Measurements from ENCODE around the gene GALNT8.

GALNT8 gene

DNA sequence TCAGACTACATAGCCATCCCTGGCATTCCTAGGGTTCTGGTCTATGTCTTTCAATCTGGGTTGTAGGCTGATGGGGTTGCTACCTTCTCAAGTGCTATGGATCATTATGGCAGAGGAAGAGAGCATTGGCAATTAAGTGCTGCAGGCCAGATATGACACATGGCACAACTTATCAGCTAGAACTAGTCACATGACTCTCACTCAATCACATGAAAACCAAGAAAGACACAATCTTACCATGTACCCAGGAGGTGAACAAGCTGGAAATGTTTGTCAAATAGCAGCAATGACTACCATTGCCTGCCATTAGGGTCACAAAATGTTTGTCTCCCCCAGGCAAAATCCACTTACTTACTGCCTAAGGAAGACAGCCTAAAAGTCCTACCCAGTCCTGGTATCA lies 80.4 kb downstream of the GALNT8 start:
- no peak for DNase-seq (ENCODE audit: low read depth)

DNA sequence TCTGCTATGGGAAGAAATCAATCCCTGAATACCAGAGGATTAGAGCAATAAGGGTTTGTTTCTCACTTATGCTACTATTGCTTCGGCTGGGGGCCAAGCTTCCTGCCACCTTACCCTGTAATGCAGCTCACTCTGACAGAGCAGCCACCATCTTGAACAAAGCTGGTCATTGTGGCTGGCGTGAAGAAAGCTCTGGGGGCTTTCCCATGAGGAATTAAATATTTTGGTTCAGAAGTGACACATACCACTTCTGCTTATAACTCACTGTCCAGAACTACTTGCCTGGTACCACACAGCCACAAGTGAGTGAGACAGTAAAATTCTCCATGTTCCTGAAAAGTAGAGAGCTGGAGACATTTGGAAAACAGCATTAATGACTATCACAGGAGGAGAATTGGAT lies 82.6 kb downstream of the GALNT8 start:
- DNase-seq (ENCODE audit: low read depth) = no peak

DNA sequence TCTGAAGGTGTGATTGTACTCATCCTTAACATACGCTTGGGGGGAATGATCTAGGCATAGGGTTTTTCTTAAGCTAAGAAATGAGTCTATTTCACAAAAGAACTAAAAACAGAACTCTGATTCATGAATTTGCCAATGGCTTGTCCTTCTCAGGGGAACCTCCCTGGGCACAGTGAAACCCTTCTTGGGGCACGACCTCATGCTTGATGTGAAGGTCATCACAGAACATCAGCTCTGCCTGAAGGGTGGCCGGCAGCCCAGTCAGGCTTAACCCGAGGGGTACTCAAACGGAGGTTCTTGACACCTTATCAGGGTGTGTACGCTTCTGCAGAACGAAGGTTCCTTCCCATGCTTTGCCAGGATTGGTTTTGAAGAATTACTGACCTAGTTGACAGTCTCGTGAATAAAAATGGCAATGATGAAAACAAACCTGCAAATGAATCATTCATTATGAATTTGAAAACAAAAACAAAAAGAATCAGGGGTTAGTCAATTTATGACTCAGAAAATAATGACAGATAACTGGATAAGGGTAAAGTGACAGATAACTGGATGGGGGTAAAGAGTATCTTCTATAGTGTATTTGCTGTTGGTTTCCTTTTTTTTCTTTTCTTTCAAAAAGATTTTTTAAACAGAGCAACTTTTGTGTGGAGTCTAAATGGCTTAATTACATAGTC lies 86.4 kb downstream of the GALNT8 start:
- no peak for DNase-seq (ENCODE audit: low read depth)

DNA sequence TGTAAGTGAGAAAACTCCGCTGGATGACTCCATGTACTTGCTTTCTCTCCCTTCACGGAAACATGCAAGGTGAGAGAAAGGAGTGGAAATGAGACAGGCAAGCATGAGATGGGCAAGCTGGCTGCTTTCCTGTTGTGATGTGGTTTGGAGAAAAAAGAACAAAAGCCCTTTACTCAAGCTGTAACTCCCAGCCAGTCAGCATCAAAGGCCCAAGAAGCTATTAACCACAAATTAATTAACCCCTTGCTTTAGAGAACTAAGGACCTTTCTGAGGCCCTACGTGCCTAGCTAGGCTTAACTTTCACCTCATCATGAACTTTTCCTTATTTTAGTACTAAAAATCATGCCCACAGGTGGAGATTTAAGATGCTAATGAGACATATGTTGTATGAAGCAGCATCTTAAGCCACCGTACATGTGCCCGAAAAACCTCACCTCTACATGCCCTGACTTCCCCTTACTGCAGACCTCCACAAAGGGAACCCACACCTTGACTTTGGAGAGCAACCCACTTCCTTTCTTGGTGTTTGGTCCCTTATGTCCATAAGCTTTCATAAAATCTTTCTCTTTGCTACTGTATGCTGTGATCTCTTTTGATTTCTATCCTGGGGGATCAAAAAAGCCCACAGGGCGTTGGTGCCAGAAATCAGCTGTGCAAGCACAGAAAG lies 87.0 kb downstream of the GALNT8 start:
- DNase-seq (ENCODE audit: low read depth) = no peak

DNA sequence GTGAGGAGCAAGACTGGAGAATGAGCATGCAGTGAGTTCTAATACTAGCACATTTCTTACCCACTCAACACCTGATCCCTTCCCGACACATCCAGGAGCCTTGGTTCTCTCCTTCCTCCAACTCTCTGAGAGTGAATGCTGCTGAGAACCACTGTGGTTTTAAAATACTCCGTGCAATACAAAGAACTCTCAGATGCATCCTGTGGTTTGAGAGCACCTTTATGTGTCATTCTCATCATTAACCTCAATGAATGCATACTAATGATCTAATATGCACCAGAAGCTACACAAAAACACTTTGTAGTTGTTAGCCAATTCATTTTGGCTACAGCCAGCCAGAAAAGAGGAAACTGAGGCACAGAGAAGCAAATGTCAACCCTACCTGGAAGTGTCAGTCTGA lies 87.6 kb downstream of the GALNT8 start:
- no peak for DNase-seq (ENCODE audit: low read depth)

DNA sequence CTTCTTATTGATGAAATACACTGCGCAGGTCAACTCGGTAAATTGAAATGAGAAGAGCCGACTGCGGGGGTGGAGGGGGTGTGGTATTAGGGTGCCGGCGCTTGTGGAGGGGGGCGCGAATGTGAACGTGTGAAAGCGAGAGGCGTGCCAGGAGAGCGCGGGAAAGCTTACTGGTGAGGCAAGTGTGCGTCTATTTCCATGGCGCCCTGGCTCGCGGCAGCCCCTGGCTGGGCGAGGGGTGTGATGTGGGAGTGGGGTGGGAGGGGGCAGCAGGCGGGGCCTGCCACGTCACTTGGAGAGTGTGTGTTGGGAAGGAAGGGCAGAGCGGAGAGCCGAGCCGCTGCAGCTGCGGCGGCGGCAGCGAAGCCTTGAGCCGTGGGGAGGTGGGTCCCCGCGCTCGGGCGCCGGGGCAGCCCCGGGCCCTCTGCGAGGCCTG lies 88.8 kb downstream of the GALNT8 start:
- no peak for DNase-seq (ENCODE audit: low read depth)

DNA sequence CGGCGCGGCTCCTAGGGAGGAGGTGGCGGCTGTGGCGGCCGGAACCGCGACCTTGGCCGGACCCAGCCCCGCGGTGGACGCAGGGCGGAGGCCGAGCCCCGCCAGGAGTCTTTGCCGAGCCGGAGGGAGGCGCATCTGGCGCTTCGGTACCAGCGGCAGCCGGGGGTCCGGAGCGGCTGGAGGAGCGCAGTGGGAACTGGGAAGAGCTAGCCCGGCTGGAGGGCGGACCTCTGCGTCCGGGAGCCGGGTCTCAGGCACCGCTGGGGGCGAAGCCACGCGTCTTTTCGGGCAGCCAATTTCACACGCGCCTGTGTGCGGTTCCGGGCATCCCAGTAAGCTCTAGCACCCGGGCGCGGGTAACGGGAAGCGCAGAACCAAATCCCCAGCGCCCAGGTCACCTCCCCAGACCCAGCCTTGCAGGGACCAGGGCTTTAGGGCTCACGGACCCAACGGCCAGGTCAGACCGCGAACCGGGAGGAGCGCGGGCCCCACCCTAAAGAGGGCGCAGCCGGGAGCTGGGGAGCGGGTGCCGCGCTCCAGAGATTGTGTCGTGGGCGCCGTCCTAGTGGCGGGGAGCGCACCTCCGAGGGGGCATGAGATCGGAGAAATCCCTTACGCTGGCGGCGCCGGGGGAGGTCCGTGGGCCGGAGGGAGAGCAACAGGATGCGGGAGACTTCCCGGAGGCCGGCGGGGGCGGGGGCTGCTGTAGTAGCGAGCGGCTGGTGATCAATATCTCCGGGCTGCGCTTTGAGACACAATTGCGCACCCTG lies 89.4 kb downstream of the GALNT8 start:
- no peak for DNase-seq (ENCODE audit: low read depth)

DNA sequence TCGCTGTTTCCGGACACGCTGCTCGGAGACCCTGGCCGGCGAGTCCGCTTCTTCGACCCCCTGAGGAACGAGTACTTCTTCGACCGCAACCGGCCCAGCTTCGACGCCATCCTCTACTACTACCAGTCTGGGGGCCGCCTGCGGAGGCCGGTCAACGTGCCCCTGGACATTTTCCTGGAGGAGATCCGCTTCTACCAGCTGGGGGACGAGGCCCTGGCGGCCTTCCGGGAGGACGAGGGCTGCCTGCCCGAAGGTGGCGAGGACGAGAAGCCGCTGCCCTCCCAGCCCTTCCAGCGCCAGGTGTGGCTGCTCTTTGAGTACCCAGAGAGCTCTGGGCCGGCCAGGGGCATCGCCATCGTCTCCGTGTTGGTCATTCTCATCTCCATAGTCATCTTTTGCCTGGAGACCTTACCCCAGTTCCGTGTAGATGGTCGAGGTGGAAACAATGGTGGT lies 90.0 kb downstream of the GALNT8 start:
- DNase-seq (ENCODE audit: low read depth) = no peak

DNA sequence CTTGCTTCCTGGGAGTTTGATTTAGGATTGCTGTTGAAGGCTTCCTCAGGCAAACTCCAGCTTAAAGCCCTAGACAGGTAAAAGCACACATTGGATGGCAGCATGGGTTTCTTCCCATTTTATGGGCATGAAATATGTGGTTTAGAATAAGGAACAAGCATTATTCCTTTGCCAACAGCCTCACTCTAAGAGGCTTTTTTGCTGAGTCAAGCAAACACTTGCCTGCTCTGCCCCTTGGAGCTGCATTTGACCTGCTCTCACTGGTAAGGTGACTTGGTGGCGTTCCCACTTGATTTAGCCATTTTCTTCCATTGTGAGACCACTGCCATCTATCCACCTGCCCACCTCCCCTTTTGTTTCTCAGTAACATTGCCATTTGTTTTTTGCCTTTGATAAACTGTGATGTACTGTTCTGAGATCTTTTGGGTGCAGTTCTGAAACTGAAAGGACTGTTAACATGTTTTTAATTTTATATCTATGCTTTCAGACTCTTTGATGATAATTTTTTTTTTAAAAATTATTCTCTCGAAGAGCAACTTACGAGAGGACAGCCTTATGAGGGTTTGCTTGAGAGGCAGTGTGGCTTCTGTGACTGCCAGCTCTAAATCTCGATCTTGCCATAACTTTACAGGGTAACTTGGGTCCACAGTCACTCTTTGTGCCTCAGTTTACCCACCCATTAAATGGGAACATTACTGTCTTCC lies 92.6 kb downstream of the GALNT8 start:
- no peak for DNase-seq (ENCODE audit: low read depth)

DNA sequence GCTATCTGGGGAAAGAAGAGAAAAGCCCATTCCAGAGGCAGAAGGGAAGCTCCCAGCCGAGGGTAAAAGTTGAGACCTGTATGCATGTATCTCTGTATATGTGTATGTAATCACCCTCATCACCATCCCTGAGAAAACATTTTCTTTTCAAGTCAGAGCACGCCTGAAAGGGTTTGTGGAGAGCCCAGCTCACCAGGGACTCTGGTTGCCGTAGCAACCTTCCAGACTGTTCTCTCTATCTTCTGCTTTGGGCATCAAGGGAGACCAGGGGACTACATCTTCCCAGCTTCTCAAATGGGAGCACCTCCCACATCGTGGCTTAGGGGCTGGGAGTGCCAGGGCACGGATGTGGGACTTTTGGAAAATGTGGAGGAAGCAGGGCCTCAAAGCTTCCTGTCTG lies 93.5 kb downstream of the GALNT8 start:
- no peak for DNase-seq (ENCODE audit: low read depth)

DNA sequence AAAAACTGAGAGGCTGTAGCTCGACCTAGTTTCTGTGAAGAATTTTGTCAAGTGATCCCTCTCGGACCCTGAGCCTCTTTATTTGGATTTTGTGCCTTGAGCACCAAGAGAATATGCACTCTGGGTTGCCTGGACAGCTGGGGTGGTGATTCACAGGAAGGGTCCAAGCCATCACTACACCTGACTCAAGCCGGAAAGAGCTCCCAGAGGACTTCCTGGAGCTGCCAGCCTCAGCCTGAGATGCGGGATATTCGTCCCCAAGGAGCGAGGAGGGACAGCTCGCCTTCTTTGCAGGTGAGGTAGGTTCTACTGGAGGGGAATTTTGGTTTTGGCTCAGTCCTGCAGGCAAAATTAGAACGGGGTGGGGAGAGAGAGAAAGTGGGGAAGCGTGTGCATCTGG lies 94.3 kb downstream of the GALNT8 start:
- DNase-seq (ENCODE audit: low read depth) = no peak

DNA sequence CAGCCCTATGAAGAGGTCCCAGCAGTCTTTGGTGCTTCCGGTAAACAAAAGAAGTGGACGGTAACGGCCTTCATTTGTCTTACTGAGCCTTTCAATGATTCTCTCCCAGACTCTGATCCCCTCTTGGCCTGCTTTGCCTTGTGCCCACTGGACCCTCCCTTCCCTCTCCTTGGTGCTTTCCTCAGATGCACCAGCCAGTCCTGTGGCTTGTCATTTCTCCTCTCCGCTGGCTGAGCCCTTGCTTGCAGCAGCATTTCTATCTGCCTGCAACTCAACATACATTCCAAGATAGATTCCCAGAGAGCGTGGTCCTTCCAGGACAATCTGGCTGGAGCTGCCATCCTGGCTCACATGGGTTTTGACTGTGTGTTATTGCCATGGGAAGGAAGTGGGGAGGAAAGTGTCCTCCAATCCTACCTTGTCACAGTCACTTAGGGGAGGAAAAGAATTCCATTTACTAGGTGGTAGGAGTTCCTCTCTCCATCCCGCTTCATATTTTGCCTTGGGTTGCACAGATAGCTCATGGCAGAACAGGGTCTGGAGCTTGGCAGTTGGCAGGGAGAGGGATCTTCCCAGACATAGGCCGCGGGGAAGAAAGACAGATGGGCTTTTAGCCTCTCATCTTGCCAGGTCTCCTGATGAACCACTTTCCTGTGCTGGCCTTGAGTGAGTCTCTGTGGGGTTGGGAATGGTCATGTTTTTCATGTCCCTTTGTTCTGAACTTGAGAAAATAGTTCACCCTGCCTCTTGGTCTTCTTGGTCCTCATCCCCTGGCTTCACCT lies 96.7 kb downstream of the GALNT8 start:
- DNase-seq (ENCODE audit: low read depth) = no peak

DNA sequence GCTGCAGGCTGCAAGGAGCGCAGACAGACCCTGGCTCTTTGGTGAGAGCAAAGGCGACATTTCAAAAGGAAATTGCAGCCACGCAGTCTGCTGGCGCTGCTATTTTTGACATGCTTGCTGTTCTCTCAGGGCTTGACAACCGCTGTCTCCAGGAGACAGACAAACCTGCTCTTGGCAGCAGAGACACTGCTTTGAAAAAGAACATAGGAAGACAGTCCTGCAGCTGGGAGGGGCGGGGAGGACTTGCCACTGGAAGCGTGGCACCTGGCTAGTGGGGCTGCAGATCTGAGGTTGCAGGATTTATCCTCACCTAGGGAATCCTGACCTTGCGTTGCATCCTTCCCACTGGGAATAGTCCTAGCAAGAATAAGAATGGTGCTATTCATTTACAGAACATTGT lies 97.7 kb downstream of the GALNT8 start:
- no peak for DNase-seq (ENCODE audit: low read depth)

DNA sequence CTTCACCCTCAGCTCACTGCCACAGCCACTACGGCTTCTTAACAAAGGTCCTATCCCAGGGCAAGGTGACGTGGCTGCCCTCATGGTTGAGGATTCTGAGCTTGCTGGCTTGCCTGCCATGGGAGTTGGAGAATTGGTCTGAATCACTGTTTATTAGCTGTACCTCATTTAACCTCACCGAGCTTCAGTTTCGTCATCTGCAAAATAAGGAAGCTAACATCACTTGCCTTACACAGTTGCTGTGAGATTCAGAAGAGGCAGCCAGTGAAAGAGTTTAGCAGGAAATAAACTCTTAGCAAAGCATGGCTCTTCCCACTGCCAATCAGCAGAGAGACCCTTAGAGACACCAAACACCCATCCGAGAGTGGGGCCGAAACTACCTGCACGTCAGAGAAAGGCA lies 99.5 kb downstream of the GALNT8 start:
- no peak for DNase-seq (ENCODE audit: low read depth)

DNA sequence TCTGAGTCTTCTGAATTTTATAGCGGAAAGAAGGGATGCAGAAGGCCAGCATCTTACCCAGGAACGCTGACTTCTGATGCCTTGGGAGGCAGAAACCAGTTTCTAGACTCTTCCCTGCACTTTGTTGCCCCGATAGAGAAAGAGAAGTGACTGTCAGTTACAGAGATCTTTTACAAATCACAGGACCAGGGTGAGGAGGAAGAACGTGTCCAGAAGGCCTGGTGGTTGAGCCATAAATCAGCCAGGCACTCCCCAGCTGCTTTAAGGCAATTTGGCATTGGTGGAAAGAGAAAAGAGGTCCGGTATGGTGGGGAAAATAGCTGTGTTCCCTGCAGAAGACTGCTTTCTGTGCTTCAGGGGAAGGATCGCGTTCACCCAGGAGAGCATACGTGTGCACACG lies 100.8 kb downstream of the GALNT8 start:
- no peak for DNase-seq (ENCODE audit: low read depth)

All from activated T-helper 9 cell treated with anti-CD3 and anti-CD28 coated beads, Interleukin-2, amount 50 U/mL, for 16 hours (primary cell).